IPS-NIHi11 (cell line): ENCODE results near the gene RAMP1.
A peak's percentile ranks its signal among the peaks of the same experiment; 100 is the strongest.
"Not testable (repeated sequence)": the region's sequence is repeated elsewhere in the genome, so short reads cannot be mapped to it uniquely, and the experiment has no call there.

Experiments
- DNase-seq: peaks from one replicate; pipeline ENCODE4 v3.0.0; 2012; ENCODE audit warnings: mixed read lengths, low spot score

Gene RAMP1

DNA sequence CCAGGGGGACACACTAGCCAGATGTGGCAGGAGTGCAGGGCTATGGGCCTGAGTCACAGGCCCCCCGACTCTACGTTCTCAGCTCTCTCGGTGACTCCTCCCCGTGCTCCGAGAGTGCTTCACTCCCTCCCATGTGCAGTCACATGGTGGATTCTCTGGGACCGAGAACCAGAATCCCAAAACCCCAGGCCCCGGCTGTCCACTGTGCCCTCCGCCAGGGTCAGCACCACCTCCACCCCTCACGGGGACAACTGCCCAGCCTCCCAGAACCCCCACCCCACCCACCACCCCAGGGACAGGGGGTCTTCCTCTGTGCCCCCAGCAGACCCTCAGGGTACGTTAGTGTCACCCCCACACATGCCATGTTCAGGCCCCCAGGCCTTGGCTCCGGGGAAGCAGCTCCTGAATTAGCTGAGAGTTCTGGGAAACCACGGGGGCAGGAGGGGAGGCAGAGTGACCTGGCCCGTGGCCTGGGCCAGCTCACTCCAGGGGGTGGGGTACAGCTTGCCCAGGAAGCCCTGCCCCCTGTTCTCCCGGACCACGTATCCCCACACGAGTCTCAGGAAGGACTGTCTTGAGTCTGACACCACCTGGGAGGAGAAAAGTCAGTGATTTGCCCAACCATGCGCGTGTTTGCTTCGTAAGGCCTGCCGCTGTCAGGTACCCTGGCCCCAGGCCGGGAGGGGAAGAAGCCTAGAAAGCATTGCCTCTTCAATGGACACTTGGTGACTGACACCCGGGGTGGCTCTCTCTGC, 4.4 kb downstream of the RAMP1 start:
- DNase-seq = peak; percentile 18

DNA sequence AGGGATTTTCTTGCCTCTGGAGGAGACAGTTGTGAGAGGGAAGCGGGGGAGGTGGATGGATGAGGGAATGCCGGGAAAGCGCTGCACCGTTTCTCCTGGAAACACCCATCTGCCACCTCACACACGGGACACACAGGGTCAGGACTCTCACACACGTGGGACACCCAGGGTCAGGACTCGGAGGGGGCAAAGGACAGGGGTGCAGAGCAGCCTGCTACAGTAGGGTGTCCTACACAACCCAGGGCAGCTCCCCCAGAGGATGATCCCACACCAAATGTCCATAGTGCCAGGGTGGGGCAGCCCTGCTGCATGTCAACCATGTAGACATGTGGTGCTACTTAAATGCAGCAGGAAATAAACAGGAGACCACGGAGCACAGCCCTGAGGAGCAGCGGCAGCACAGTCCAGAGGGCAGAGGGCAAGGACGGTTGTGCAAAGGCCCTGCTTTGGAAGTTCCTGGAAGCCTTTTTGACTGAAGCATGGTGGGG, 5.1 kb downstream of the RAMP1 start:
- DNase-seq = no peak

DNA sequence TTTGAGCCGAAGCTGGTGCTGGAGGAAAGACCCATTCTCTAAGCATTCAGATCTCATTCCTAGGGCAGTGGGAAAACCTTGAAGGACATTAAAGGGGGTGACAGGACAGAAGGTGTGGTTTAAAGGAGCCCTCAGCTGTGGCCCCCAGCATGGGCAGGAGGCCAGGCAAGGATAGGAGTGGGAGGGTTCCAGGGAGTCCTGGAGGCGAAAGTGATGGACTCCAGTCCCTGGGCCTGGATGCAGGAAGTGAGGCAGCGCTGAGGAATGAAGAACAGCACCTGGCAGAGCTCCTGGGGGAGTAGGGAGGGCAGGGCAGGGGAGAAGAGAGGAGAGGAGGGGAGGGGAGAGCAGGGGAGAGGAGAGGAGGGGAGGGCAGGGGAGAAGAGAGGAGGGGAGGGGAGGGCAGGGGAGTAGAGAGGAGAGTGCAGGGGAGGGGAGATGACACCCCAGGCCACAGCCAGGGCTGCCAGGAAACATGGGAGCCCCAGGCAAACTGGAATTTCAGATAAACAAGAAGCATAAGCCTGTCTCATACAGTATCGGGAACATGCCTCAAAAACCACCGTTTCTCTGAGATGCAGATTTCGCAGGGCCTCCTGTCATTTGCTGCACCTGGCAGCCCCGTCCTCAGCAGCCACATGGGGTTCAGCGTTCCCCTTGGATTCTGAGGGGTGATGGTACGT, 5.7 kb downstream of the RAMP1 start:
- DNase-seq = peak; percentile 27

DNA sequence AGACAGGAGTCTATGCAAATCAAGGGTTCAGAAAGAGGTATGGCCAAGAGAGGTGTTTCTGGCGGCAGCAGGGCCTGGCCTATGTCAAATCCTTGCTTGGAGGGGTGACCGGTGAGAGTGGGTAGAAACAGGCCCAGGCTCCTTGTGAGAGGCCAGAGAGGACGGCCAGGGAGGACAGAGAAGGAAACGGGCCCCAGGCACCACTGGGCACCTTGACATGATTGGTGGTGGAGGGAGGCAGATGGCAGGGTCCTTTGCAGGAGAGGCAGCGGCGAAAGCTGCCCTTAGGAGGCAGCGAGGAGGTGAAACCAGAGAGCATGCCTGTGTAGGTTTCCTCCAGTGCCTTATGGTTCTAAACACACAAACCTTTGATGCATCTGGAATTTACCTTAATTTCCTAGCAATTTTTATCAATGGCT, 6.2 kb downstream of the RAMP1 start:
- DNase-seq = peak; percentile 50

DNA sequence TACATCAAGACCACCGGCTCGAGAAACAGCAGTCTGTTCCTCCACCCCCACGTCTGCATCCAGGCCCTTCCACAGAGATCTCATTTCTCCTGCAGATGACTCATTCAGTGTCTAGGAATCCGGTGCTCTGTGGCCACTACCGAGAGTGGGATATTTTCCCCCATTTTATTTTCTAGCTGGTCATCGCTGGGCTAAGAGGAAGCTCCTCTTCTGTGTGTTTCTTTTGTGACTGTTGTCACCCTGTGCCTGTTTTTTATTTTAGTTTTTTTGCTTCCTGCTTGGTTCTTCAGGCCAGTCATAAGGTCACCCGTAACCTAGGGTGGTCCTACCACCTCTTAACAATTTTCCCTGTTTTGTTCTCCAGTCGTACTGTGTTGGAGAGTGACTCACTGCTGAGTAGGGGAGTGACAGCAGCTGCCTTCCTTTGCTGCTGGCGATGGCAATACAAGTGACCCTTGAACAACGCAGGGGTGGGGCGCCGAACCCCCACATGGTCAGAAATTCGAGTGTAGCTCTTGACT, 6.7 kb downstream of the RAMP1 start:
- DNase-seq = peak; percentile 19

DNA sequence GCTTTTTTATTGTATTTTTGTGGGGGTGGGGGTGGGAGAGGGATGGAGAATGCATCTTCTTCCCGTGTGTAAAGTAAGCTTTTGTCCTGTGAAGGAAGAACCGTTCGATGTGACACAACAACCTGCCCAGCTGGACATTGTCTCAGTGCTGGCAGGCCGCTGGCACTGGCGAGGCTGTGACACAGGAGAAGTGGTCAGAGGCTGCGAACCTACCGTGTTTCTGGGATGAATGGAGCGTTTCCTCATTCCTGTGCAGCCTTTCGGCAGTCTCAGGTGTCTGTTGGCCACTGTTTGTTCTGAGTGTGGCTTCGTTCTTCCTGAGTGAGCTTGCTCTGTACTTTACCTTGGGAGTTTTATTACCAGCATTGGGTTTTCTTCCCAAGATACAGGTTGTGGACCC, 8.0 kb downstream of the RAMP1 start:
- peak; percentile 52 for DNase-seq

DNA sequence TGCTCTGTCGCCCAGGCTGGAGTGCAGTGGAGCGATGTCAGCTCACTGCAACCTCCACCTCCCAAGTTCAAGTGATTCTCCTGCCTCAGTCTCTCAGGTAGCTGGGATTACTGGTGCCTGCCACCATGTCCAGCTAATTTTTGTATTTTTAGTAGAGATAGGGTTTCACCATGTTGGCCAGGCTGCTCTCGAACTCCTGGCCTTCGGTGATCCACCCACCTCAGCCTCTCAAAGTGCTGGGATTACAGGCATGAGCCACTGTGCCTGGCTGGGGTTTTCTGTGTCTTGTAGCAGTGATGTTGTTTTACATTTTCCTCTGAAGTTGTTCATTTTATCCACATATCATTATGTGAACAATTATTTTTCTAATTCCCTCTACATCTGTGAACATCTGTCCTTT, 8.7 kb downstream of the RAMP1 start:
- DNase-seq = not testable (repeated sequence)

DNA sequence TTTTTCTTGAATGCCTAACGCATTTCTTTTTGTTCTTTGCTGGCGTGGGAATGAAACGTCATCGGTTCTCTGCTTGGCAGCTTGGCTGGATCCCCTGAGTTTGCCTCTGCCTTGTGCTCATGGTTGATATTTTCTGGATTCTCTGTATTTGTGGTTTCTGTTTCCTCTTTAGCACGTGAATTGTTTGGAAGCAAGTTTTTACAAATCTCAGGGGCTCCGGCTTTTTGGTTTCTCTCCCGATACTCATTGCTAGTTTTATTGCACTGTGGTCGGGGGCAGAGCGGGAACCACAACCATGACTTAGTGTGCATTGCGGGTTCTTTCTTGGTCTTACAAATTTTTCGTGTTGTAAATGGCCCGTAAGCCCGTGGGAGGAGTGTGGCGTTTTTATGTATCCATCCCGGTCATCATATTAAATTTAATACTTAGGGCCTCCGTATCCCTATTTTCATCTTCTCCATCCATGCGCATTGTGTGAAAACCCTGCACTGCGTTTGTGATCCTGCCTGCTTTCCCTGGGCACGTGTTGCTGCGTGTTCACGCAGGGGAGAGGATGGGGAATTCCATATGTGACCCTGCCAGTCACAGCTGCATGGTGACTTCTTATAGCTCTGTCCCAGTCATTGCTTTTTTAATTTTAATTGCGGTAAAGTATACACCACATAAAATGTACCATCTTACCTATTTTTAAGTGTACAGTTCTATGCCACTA, 9.4 kb downstream of the RAMP1 start:
- no peak for DNase-seq

DNA sequence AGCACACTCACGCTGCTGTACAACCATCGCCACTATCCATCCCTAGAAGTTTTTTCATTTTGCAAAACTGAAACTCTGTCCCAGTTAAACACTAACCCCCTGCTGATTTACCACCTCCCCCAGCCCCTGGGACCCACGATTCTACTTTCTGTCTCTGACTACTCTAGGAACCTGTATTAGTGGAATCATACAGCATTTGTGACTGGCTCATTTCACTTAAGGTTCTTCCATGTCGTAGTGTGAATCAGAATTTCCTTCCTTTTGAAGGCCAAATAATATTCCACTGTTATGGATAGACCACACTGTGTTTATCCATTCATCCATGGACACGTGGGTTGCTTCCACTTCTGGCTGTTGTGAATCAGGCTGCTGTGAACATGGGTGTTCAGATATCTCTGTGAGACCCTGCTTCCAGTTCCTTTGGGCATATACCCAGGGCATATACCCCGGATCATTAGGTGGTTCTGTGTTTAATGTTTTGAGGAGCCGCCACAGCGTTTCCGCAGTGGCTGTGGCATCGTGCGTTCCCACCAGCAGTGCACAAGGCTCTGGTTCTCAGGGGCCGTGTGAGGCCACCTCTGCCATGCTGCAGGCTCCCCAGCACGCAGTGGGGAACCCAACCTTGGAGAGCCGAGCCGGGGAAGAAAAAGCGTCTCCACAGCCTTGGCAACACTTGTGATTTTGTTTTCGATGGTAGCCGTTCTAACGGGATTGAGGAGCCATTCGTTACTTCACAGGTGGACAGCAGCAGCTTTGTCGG, 10.1 kb downstream of the RAMP1 start:
- DNase-seq = no peak

DNA sequence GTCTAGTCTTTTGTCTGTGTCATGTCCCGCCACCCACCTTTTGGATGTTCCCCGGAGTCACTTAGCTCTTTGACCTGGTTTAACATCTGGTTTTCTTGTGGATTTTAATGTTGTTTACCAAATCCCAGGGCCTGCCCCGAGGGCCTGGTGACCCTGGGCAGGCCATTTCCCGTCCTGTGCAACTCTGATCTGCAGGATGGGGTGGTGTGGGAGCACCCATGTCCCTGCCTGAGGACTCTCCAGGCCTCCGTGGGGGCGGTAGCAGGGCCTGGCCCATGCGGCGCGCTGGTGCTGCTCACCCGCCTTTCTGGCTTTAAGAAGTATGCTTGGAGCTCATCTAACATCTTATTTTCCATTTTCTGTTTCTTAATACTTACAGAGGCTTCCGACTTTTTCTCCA, 10.7 kb downstream of the RAMP1 start:
- DNase-seq = no peak

DNA sequence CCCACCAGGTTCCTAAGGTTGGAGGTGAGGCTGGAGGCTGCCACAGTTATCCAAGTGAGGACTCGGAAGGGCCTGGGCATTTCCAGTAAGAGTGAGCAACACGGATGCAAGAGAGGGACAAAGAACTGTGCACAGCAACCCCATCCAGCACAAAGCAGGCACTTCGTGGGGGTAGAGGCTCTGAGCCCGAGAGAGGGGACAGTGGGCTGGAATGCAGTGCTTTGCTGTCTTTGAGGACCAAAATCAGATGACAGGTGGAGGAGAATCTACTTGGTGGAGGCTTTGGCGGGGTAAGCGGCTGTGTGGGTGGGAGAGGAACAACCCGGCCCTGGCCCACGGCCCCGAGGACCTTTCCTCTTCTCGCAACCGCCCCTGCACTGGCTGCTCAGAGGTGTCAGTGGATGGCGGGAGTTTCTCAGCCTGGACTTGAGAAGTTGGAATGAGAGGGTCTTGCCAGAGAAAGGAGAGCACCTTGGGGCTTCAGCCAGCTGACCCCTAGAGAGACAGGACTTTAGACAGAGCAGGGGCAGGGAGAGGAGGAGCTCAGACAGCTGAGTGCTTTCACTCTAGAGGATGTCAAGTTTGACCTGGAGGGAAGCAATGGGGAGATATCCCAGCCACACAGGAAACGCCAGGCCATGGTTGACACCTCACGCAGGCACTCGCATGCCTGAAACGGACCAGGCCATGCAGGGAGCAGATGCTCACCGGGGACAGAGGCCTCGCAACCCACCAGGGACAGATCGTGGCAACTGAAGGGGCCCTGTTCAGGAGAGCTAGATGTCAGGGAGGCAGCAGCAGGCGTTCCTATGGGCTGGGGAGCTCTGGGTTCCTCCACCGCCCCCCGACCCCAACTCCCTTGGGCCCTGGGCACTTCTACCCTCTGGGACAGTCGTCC, 11.6 kb downstream of the RAMP1 start:
- peak; percentile 15 for DNase-seq

DNA sequence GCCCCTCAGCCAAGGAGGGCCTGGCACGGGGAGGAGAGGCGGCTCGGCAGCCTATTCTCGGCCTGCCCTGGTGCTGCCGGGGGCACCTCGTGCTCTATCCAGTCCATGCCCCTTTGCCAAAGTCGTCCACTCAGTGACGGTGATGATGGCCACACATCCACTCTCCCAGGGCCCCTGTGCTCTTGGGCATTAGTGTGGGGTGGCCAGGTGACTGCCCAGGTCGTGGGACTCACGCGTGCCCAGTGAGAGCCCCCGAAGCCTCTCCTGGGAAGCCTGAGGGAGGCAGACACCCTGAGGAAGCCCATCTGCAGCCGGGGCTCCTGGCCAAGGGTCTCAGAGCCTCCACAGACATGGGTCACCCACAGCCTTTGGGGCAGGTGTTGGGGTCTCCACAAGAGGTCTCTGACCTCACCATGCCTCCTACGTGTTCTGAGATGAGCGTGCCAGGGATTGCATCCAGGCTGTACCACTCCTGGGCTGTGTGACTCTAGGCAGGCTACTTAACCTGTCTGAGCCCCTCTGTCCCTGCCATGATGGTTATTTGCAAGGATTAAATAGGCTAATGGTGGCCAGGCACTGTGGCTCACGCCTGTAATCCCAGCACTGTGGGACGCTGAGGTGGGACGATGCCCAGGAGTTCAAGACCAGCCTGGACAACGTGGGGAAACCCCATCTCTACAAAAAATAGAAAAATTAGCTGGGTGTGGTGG, 12.9 kb downstream of the RAMP1 start:
- DNase-seq = no peak

DNA sequence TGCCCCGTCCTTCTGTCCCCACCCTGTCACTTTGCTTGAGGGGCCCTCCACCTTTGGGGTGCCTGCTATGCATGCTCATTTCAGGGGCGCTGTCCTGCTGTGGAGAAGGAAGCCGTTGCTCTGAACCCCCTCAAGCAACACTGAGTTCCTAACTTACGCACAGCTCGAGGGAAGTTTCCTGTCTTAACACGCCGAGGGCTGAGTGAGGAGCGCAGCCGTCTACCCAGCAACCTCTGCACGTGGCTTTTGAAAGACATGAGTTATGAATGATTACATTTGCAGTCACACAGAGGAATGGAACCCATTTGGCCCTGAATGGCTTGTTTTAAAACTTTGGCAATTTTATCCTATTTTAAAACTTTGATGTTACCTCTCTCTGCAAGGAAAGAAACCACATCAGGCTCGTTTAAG, 14.0 kb downstream of the RAMP1 start:
- DNase-seq = no peak

DNA sequence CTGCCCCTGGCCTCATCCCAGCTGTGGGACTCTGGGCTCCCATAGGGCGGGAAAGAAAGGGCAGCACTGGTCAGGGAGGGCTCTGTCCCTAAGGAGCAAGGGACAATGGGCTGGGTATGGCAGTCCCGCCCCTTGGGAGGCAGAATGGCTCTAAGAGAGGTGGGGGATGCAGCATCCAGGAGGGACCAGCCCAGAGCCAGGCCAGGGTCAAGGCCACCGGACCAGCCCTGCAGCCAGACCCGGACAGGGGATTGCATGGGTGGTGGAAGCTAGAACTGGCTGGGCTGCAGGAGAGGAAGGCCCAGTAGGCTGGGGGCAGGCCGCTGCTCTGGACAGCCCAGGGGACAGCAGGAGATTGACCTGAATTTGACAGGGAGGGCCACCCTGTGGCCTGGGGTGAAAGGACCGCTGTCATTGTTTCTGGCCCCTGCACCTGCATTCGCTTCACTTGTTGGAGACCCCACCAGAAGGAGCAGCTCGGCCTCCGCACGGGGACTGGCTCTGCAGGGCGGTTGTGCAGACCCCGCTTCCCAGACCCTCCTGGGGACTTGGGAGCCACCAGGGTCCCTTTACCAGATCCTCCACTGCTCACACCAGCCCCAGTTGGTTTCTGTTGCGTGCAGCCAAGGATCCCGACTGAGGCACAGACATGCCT, 14.6 kb downstream of the RAMP1 start:
- peak; percentile 17 for DNase-seq

DNA sequence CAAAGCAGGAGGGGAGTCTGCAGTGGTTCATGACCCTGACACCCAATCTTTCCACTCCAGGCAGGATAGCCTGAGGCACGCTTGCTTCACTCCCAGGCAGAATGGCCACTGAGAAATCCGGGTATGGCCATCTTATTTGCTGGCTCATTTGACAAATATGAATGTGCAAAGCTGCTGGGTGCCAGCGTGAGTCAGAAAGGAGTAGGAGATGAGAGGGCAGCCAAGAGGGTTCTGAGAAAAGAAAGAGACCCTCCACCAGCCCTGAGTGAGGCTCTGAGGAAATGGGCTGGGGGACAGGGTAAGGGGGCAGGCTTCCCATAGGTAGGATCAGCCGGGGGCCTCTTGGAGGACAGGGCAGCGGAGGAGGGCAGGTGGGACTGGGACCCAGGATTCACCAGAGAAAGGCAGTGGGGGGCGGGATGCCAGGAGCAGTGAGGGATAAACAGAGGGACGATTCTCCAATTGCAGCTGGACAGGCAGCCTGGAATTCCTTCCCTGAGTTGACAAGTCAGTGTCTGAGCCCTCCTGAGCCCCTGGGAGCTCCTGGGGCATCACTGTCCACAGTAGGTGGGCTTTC, 15.2 kb downstream of the RAMP1 start:
- DNase-seq = peak; percentile 33

DNA sequence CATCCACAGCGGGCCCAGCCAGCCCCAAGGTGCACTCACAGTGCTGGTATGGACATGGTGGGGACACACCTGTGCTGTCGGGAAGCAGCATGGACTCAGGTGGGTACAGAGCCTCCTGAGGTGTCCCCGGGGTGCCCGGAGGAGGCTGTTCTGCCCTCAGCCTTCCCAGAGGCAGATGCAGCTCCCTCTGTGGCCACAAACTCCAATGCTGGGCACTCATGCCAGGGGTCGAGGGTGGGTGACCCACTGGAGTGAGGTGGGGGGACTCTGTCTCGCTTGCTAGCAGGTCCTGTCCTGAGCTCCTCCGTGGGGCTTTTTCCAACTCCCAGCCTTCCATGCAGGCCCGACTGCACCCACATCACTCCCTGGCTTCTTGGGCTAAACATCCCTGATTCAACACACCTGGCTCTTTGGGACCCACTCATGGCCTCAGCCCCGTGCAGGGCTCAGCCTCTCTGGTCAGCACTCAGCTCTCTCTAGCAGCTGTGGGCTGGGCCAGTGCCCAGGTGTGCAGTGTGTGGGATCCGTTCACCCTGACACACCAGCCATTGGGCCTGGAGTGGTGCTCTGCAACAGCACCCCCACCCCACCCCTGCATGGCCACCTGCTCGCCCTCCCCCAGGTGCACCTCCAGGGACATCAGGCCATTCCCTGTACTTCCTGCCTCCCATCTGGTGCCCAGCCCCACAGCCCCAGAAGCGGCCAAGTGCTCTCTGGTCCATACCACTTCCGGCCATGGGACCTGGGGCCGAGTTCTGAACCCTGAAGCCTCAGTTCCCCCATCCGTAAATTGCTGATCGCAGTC, 16.0 kb downstream of the RAMP1 start:
- DNase-seq = peak; percentile 14

DNA sequence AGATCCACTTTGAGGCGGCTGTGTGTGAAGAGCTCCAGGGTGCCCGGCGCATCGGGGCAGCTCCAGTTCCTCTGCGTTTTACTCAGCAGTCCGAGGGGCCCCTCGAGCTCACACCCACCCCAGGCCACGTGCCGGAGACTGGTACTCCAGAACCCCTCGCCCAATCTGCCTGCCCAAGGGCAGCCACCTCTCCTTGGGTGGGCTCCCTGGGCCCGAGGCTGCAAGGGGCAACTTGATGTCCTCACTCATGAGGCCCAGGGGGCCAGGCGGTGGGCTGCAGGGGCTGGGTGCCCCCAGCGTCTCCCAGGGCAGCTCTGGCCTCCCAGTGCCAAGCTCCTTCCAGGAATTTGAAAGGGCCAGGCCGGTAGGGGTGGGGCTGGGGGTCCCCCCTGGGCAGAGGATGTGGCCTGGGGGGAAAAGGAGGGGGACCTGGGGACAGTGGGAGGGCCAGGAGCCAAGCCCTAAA, 16.7 kb downstream of the RAMP1 start:
- DNase-seq = peak; percentile 6

DNA sequence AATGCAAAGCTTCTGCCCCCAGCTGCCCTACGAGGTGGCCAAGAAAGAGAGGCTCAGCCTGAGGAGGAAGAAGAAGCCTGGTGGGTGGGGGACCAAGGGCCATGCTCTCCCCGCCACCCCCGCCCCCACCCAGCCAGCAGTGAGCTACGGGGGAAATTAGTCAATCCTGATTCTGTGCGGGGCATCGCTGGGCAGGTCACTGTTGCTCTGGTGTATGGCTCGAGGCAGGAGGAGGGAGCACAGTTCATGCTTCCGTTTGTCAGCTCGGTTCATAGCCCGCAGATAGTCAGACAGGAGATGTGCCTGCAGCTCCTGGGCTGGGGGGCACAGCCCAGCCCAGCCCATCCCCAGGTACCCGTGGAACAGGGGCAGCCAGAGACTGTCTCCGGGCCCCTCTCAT, 17.1 kb downstream of the RAMP1 start:
- peak; percentile 5 for DNase-seq
